Fibroblast of lung (primary cell): ENCODE data around the gene RPLP2.

ENCODE experiments used
- CTCF ChIP-seq, 2 donors: IDR thresholded peaks in 1 of 2; conservative IDR thresholded peaks in 1 of 2; 1 replicate in 1 of 2; 2 replicates in 1 of 2; pipeline ENCODE4 v1.5.1; 2011 to 2012; ENCODE audit warnings: low read length in 2 of 2, control low read depth in 1 of 2, inconsistent platforms in 1 of 2, low read depth in 1 of 2, mild to moderate bottlenecking in 1 of 2
- EZH2 ChIP-seq: IDR thresholded peaks from 2 replicates; pipeline ENCODE4 v1.5.1; 2012; ENCODE audit warnings: low read length, control low read depth, mild to moderate bottlenecking; ENCODE audit errors: missing control alignments

DNA sequence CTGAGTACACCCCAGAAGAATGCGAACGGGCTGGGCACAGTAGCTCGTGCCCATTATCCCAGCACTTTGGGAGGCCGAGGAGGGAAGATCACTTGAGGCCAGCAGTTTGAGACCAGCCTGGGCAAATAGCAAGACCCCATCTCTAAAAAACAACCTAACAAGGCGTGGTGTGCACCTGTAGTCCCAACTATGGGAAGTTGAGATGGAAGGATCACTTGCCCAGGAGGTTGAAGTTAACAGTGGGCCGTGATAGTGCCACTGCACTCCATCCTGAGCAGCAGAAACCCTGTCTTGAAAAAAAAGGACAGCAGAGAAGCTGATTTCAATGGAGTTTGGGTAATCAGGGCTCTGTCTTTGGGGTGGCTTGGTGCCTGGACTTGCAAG is 3.3 kb downstream of the RPLP2 start:
- no peak for TF ChIP-seq EZH2
- no peak for TF ChIP-seq CTCF (conservative IDR thresholded peaks at IDR 0.05 in 1 of 2, IDR thresholded peaks at IDR 0.05 in 1 of 2; ENCODE audit: low read depth in 1 of 2, low read length in 2 of 2)
